GM21381 (cell line): Measurements from ENCODE around the gene FAM83G.
"Not testable (repeated sequence)": the region's sequence is repeated elsewhere in the genome, so short reads cannot be mapped to it uniquely, and the experiment has no call there.

Source experiments
- ATAC-seq: cut with Tn5 transposase; IDR thresholded peaks from one replicate; pipeline ENCODE4 v1.9.1; 2021; ENCODE audit warnings: mild to moderate bottlenecking, moderate library complexity; ENCODE audit not compliant: unreplicated experiment

Gene FAM83G, protein sequence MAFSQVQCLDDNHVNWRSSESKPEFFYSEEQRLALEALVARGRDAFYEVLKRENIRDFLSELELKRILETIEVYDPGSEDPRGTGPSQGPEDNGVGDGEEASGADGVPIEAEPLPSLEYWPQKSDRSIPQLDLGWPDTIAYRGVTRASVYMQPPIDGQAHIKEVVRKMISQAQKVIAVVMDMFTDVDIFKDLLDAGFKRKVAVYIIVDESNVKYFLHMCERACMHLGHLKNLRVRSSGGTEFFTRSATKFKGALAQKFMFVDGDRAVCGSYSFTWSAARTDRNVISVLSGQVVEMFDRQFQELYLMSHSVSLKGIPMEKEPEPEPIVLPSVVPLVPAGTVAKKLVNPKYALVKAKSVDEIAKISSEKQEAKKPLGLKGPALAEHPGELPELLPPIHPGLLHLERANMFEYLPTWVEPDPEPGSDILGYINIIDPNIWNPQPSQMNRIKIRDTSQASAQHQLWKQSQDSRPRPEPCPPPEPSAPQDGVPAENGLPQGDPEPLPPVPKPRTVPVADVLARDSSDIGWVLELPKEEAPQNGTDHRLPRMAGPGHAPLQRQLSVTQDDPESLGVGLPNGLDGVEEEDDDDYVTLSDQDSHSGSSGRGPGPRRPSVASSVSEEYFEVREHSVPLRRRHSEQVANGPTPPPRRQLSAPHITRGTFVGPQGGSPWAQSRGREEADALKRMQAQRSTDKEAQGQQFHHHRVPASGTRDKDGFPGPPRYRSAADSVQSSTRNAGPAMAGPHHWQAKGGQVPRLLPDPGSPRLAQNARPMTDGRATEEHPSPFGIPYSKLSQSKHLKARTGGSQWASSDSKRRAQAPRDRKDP

DNA sequence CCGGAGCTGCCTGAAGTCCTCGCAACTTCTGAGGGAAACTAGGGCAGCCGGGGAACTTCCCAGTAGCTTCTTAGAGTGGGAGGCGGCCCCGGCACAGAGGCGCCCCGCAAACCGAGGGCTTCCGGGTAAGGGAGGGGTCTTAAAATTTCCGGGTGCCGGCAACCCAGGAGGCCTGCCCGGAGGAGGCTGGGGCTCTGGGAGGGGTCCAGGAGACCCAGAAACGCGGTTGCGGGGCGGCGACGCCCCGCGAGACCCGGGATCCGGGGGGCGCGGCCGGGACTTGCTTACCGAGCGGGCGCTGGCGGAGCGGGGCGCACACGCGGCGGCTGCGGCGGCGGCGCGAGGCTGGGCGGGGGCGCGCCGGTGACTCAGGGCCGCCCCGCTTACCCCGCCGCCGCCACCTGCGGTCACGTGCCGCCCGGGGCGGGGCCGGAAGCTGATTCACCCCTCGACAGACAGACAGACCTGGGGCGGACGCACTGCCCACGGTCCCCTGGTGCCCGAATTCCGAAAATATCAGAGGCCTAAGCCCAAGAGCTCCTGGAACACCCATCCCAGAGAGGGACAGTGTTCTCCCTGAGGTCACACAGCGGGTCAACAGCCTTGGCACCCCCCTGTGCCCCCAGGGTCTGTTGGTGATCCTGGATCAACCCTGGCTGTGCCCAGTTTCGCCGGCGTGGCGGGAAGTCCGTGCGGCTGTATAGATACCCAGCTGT, at the start of gene FAM83G:
Gene FAM83G, minus strand, starts transcription at position 344 of the 716 bp plus-strand sequence. CDS start 723 bp downstream, outside the sequence.
- ATAC-seq, result peak; percentile 72

DNA sequence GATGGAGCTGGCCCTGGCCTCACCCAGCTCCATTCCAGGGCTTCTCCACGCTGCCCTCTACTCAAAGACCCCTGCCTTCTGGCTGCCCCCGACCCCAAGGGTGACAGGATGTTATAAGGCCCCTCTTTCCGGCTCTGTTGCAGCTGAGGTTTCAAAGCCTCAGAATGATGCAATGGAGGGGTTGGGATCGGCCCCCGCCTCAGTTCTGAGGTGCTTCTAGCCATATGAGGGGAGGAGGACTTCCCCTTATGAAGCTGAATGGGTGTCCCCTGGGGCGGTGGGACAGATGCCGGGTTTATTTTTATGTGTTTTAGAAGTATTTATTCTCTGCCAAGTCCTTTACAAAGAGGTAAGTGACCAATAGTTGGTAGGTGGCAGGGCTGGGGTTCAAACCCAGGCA, 44.3 kb upstream of the FAM83G start:
- not testable (repeated sequence) for ATAC-seq

DNA sequence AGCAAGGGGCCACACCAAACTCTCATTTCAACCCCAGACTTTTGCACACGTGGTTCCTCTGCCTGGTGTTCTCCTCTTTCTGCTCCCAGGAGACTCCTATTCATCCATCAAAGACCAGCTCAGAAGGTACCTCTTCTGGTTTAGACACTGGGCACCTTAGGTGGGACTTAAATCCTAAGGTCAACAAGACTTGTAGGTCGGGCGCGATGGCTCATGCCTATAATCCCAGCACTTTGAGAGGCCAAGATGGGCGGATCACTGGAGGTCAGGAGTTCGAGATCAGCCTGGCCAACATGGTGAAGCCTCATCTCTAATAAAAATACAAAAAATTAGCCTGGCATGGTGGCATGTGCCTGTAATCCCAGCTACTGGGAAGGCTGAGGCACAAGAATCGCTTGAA, 42.9 kb upstream of the FAM83G start:
- ATAC-seq, result not testable (repeated sequence)

DNA sequence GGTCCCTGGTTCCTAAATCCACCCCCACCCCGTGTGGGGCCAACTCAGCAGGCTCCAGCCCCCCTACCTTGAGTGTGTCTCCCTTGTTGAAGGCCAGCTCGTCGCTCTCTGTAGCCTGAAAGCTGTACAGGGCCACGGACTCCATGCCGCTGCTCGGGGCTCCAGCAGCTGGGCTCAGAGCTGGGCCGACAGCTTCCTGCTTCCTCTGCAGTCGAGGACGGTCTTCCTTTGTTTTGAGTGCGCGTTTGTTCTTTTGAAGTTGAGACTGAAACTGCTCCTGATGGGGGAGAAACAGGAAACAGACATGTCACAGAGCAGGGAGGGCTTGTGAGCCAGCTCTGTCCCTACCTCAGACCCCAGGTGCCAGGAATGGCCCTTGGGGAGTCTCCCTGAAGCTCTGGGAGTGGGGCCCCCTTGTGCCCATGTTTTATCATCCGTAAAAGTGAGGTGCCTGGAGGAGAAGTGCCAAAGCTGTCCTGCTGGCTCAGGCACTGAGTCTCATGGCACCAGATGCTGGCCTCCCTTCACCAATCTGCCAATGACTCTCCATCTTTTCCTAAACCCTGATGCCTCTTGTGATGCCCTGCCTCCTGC, 42.3 kb upstream of the FAM83G start, which contains the start of gene GRAP:
Gene GRAP, minus strand, starts transcription at position 176 of the 594 bp plus-strand sequence. Its CDS starts 31 bp downstream, at position 145.
- not testable (repeated sequence) for ATAC-seq

DNA sequence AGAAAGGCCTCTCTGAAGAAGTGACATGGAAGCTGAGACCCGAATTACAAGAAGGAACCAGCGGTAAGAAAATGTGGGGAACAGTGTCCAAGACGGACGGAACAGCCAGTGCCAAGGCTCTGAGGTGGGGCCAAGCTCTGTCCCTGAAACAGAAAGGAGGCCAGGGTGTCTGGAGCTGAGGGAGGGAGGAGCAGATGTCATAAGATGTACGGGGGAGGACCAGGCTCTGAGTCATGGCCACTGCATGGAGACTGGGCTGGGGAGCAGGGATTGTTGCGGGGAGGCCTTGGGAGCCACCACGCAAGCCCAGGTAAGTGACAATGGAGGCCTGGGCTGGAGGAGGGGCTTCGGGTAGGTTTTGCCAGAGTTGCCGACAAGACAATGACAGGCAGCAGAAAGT, 40.1 kb upstream of the FAM83G start:
- ATAC-seq, result not testable (repeated sequence)

DNA sequence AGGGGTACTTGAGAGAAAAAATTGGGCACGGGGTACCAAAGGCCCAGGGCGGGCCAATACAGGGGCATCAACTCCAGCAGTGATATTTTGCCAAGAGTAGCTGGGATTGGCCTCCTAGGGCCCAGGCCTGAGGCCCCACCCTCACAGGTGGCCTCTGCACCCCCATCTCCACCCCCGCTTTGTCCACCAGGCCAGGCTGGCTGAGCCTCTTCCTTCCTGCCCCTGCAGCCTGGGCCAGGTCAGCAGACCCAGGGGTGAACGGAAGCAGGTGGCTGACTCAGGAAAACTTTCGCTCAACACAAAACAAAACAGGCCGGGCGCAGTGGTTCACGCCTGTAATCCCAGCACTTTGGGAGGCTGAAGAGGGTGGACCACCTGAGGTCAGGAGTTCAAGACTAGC, 38.5 kb upstream of the FAM83G start:
- ATAC-seq, result not testable (repeated sequence)

DNA sequence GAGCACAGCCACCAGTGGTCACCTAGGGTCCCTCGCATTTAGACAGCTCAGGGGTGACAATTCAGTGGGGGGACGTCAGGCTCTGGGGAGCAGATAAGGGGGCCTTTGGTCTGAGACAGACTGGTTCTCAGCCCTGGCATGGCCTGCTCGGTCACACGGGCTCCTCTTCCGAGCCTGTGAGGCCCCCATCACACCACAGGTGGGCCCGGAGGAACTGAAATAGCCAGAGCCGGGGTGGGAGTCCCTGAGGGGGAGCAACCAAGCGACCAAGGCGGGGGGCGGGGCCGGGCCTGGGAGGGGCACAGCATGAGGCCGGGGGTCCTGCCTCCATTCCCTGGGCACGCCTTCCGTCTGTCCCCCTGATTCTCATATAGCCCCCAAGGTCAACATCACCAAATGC, 37.8 kb upstream of the FAM83G start:
- ATAC-seq, result not testable (repeated sequence)

DNA sequence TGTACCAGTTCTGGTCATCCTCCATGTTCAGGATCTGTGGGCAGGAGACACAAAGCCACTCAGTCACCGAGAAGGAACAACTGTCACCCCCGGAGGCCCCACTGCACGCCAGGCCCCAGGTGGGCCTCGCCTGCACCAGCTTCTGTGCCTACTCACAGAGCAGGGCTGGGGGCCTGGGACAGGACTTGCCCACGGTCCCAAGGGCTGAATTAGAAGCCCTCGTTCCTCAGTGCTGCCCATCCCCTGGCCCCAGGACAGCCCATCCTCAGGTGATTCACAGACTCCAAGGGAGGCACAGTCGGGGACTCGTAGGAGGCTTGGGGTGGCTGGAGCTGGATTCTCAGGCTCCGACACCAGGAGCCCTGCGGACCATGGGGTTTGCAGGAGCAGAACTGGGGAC, 37.3 kb upstream of the FAM83G start:
- not testable (repeated sequence) for ATAC-seq

DNA sequence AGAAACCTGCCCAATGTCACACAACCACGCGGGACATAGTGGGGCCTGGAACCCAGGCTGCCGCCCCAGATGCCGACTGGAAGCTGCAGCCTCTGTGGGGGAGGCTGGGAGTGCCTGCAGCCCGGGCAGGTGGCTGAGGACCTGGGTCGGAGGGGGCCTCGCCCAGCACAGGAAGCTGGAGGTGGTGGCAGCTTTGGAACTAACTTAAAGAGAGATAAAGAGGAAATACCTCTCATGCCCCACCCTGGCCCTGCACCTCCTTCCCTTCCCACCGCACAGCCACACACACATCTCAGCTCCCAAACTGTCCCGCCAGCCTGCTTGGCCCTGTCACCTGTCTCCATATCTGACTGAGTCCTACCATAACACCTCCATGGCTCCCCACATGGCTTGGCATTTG, 35.8 kb upstream of the FAM83G start:
- ATAC-seq, result not testable (repeated sequence)

DNA sequence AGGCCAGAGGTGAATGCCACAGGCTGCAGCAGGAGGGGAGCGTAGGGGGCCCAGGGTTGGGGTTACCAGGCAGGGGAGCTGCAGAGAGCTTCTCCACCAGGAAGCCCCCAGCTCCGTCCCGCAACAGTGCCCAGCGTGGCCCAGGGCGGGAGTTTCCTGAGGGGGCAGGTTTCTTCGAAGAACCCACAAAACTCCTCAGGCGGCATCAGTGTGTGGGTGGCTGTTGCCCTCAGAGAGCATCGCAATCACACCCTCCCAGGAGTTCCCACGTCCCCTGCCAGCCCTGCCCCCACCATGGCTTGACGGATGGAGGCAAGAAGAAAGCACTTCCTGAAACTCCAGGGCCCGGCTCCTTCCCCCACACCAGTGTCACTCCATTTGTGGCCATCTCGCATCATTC, 34.2 kb upstream of the FAM83G start:
- not testable (repeated sequence) for ATAC-seq

DNA sequence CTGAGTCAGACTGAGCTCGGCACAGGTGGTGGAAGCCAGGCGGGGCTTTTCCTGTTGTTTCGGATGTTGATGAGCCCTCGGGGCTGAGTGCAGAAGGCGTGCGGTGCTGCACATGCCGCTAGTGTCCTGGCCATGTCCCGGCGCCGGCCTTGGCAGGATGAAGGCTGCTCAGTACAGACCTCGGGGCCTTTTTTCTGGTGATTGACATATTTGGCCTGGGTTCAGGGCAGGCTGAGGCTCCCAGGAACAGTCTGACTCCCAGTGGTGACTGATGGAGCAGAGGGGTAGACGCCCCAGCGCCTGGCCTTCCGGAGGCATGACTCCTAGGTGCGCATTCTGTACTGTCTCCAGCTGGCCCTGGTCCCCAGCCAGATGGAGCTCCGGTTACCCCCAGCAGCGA, 33.4 kb upstream of the FAM83G start:
- not testable (repeated sequence) for ATAC-seq

DNA sequence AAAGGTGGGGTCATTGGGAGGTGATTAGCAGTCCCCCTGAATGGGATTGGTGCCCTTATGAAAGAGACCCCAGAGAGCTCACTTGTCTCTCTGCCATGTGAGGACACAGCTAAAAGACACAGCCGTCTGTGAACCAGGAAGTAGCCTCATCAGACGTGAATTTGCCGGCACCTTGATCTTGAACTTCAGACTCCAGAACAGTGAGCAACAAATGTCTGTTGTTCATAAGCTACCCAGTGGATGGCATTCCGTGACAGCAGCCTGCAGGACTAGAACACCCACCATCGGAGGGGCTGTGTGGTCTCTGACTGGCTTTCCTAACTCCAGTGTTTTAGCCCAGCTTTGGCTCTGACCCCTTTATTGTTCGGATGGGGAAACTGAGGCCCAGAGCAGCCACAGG, 33.0 kb upstream of the FAM83G start:
- not testable (repeated sequence) for ATAC-seq

DNA sequence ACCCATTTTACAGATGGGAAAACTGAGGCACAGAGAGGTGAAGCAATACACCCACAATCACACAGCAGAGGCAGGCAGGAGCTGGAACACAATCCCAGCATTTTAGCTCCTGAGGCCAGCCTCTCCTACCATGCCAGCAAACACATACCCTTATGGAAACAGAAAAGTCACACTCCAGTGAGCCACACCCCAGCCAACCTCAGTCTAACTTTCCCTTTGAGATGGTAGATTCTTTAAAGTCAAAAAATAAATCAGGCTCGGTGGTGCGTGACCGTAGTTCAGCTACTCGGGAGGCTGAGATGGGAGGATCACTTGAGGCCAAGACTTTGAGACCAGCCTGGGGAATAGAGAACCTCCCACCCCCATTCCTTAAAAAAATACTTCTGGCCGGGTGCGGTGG, 31.6 kb upstream of the FAM83G start:
- not testable (repeated sequence) for ATAC-seq

DNA sequence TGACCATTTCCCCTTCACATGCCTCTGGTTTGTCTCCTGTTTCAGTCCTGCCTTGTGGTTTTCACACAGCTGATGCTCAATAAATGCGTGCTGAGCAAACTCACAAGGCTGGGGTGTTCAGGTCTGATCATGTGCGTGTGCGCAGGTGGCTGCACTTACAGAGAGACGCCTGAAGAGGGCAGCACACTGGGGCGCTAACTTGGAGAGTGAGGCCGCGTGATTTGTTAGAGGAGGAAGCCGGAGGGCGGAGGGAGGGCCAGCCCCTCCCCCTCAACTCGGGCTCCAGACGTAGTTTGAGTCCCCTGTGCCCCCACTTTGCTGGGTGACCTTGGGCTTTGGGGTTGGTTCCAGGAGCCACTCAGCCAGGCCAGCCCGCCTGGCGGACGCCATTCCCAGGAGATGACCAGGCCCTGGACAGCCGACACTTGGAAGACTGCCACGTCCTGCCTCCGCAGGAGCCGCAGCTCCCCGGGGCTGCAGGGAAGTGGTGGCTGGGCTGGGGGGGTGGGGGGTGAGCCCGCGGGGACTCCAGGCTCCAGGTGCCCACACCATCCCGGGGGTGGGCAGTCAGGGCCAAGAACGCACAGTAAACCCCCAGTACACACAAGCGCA, 27.9 kb upstream of the FAM83G start:
- ATAC-seq, result not testable (repeated sequence)

DNA sequence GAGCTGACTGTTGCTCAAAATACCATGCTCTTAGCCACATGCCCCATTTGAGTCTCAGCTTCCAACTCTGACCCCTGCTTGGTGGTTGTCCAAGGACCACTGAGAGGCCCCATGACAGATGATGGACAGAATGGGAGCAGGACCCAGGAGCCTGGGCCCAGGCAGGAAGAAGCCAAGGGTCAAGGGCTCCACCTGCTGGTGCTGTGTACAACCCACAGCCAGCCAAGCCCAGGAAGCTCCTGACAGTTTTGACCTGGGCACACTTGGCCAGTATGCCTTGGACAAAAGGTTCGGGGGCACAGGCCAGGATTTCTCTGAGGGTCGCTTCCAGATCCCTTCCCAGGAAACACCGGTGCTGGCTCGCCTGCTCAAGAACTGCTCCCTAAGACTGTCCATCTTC, 27.2 kb upstream of the FAM83G start:
- ATAC-seq, result not testable (repeated sequence)

DNA sequence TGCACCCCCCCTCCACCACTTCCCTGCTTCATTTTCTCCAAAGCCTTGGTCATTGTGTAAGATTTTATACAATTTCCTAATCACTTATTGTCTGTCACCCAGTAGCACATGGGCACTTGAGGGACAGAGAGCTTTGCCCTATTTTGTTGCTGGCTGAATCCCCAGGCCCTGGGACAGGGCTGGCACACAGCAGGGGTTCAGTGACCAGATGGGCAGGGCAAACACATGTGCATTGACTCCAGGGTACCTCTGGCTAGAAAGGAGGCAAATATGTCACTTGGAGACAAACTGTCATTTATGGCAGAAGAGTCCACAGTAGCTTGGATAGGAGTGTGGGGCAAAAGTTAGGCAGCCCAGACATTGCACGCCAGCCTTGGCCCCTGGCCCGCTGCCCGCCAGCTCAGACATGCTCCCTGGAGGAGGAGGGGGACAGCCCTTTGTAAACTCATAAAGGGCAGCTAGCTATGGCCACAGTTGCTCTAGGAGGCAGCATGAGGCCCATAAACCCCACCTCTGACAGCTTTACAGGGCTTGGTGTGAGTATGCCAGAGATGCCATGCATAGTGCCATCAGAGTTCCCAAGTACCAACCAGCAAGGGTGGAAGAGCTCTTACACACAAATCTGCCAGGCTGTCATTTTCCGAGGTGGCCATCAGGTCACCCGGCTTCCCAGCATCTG, 26.3 kb upstream of the FAM83G start:
- ATAC-seq, result not testable (repeated sequence)

DNA sequence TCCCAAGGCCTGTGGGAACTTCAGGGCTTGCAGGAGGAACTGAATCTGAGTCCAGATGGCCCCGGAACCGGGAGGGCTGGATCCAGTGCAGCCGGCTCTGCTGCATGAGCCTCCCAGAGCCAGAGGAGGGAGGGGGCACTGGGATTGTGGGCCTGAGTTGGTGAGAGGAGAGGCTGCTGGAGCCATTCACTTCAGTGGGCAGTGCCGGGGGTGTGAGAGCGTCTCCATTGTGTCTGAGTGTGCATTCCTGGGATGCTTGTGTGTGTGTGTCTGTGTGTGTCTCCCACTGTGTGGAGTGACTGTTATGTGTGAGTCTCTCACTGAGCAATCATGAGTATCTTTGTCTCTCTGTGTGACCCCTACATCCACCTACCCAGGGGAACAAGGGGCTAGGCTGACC, 25.2 kb upstream of the FAM83G start:
- ATAC-seq, result not testable (repeated sequence)

DNA sequence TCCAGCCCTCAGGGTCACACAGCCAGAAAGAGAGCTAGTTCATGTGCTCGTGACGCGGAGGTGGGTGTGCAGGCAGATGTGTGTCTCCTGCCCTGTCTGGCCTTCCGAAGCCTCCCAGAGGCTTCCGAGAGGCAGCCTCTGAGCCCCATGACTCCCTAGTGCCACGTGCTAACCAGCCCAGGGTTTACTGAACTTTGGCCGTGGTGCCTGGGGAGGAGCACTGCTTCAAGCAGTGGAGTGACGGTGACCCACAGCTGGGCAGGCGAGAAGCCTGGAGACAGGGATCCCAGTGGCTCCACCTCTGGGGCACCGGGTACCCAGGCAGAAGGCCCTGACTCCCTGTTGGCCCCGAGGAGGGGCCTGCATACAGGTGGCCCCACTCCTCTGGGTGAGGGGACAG, 24.1 kb upstream of the FAM83G start:
- not testable (repeated sequence) for ATAC-seq
